HEK293 (cell line): ENCODE measurements around the gene TTC12.

Source experiments
- ZFP37 ChIP-seq: fragments of 450-650 bp; formaldehyde crosslinking; IDR thresholded peaks from 2 replicates; pipeline ENCODE4 v1.5.1; 2016; ENCODE audit warnings: missing biosample characterization, missing genetic modification characterization
- TF ChIP-seq, protein P1 (sequence below): fragments of 450-650 bp; formaldehyde crosslinking; IDR thresholded peaks from 2 replicates; pipeline ENCODE4 v1.5.1; 2016; ENCODE audit warnings: missing biosample characterization, missing genetic modification characterization
- TF ChIP-seq, protein P2 (sequence below): fragments of 450-650 bp; IDR thresholded peaks from 2 replicates; pipeline ENCODE4 v1.5.1; 2018; ENCODE audit warnings: missing biosample characterization, mild to moderate bottlenecking, missing genetic modification characterization

DNA sequence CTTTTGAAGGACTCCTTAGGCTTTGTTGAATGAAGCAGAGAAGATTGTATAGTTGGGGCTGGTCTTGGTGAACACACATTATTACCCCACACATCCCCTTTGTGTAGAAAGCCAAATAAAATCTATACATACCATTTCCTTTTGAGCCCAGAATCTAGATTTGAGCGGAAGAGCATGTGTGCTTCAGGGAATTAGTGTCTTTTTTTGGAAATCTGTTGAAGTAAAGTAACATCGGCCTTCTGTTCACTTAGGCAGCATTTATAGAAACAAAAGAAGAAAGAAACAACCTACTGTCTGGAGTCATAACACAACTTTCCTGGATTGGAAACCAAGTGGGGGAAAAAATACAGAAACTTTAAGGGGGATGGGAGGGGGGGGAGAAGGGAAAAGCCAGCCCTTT, 37.9 kb upstream of the TTC12 start:
- TF ChIP-seq, protein P1, sequence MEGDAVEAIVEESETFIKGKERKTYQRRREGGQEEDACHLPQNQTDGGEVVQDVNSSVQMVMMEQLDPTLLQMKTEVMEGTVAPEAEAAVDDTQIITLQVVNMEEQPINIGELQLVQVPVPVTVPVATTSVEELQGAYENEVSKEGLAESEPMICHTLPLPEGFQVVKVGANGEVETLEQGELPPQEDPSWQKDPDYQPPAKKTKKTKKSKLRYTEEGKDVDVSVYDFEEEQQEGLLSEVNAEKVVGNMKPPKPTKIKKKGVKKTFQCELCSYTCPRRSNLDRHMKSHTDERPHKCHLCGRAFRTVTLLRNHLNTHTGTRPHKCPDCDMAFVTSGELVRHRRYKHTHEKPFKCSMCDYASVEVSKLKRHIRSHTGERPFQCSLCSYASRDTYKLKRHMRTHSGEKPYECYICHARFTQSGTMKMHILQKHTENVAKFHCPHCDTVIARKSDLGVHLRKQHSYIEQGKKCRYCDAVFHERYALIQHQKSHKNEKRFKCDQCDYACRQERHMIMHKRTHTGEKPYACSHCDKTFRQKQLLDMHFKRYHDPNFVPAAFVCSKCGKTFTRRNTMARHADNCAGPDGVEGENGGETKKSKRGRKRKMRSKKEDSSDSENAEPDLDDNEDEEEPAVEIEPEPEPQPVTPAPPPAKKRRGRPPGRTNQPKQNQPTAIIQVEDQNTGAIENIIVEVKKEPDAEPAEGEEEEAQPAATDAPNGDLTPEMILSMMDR (tag by site-specific recombination): no peak
- TF ChIP-seq, protein P2, sequence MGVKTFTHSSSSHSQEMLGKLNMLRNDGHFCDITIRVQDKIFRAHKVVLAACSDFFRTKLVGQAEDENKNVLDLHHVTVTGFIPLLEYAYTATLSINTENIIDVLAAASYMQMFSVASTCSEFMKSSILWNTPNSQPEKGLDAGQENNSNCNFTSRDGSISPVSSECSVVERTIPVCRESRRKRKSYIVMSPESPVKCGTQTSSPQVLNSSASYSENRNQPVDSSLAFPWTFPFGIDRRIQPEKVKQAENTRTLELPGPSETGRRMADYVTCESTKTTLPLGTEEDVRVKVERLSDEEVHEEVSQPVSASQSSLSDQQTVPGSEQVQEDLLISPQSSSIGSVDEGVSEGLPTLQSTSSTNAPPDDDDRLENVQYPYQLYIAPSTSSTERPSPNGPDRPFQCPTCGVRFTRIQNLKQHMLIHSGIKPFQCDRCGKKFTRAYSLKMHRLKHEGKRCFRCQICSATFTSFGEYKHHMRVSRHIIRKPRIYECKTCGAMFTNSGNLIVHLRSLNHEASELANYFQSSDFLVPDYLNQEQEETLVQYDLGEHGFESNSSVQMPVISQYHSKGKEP (tag by site-specific recombination): no peak
- TF ChIP-seq ZFP37: no peak
